Mucosa of descending colon (tissue), 3 donors: ENCODE results near the gene SLC9A9. TPM values are rescaled to one million over a fixed set of nuclear protein-coding genes. Genes with fewer than 3 reads are reported as not detected.
"Not testable (repeated sequence)": the region's sequence is repeated elsewhere in the genome, so short reads cannot be mapped to it uniquely, and the experiment has no call there.

Experiments
- ATAC-seq: fragments of 200-7000 bp; cut with Tn5 transposase; one replicate; pipeline ENCODE4 v1.9.1; 2020; ENCODE audit warnings: mild to moderate bottlenecking, moderate library complexity
- DNase-seq, 3 donors: peaks; one replicate each; pipeline ENCODE4 v3.0.0-alpha.2; 2020
- H3K36me3 ChIP-seq: fragments of 200-600 bp; one replicate; pipeline ENCODE4 v1.8.0; 2021; ENCODE audit warnings: low read depth, mild to moderate bottlenecking
- H3K4me1 ChIP-seq: fragments of 200-600 bp; one replicate; pipeline ENCODE4 v1.8.0; 2021; ENCODE audit warnings: low read depth, mild to moderate bottlenecking
- H3K4me3 ChIP-seq: fragments of 200-600 bp; one replicate; pipeline ENCODE4 v1.8.0; 2021; ENCODE audit warnings: mild to moderate bottlenecking
- H3K9me3 ChIP-seq: fragments of 200-600 bp; one replicate; pipeline ENCODE4 v1.8.0; 2021; ENCODE audit warnings: mild to moderate bottlenecking
- intact Hi-C, 2 donors: fragments of 100-400 bp; cut with DNase I in 1 of 2; cut with micrococcal nuclease in 1 of 2; formaldehyde crosslinking; loops; one replicate each; pipeline versions ENCODE4 v1.11.0 to v1.11.1; 2022; cut with DNase I, micrococcal nuclease
- total RNA-seq, 3 donors: library from RNA; stranded (reverse); fragmentation: NEBNext Ultra II Directional in 2 of 3; extraction: Animal tissue kit (Norgen Biotek cat#: 25700) in 2 of 3; gene quantifications; one replicate each; pipeline versions ENCODE4 v1.2.1 to v1.2.4, GENCODE V29; 2021 to 2023
- TF ChIP-seq, protein P1 (sequence below): fragments of 200-600 bp; IDR thresholded peaks from one replicate; pipeline ENCODE4 v1.8.0; 2022; ENCODE audit warnings: antibody characterized with exemption, mild to moderate bottlenecking
- donor health status: DM: no; HTN: no; CAD: no; lungs with moderate emphysema.
- donor health status: DM: no; HTN: no; CAD: no.
- donor health status: DM: no; HTN: yes; CAD: no.

The SLC9A9 gene
- total RNA-seq, 3 donors from 2014 or later: 3.2 to 18.2 (median 6.8) TPM

DNA sequence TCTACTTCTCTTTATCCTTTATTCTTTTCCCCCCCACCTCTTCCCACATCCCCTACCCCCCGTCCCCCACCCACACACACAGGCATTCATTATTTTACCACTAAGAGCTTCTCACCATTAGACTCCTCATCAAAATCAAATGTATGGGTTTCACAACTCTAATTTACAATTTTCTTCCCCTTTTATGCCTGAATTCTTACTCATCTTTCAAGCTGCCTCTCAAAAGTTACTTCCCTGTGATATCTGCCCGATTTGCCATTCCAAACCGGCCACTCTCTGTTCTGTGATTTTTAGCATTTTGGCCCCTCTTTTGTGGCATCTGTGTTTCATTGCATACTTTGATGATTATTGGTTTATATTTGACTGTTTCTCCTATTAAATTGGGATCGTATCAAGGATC lies 42.2 kb downstream of the SLC9A9 start:
- H3K9me3 ChIP-seq: no peaks in the 10 kb centered on the region
- TF ChIP-seq, protein P1, sequence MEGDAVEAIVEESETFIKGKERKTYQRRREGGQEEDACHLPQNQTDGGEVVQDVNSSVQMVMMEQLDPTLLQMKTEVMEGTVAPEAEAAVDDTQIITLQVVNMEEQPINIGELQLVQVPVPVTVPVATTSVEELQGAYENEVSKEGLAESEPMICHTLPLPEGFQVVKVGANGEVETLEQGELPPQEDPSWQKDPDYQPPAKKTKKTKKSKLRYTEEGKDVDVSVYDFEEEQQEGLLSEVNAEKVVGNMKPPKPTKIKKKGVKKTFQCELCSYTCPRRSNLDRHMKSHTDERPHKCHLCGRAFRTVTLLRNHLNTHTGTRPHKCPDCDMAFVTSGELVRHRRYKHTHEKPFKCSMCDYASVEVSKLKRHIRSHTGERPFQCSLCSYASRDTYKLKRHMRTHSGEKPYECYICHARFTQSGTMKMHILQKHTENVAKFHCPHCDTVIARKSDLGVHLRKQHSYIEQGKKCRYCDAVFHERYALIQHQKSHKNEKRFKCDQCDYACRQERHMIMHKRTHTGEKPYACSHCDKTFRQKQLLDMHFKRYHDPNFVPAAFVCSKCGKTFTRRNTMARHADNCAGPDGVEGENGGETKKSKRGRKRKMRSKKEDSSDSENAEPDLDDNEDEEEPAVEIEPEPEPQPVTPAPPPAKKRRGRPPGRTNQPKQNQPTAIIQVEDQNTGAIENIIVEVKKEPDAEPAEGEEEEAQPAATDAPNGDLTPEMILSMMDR: no peak
- H3K36me3 ChIP-seq: no peaks in the 10 kb centered on the region
- H3K4me3 ChIP-seq: no peak overlapping the region
- intact Hi-C loops: no loop called here
- H3K4me1 ChIP-seq: no peaks in the 10 kb centered on the region
- no peak for ATAC-seq
- no peak for DNase-seq

GRCh38 chr3:143805476-143805875 lies 42.8 kb downstream of the SLC9A9 start:
- intact Hi-C loops, H3K4me1 ChIP-seq, DNase-seq, H3K4me3 ChIP-seq, H3K9me3 ChIP-seq, ATAC-seq, H3K36me3 ChIP-seq: not testable (repeated sequence)

DNA sequence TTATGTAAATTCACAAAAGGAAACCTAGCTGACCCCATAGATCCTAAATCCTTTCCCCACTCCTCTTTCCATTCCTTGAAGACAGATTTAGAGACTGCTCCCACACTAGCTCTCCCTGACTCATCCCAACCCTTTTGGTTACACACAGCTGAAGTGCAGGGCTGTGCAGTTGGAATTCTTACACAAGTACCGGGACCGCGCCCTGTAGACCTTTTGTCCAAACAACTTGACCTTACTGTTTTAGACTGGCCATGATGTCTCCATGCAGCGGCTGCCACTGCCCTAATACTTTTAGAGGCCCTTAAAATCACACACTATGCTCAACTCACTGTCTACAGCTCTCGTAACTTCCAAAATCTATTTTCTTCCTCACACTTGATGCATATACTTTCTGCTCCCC lies 47.2 kb downstream of the SLC9A9 start:
- H3K36me3 ChIP-seq, H3K4me3 ChIP-seq, H3K4me1 ChIP-seq, ATAC-seq, DNase-seq, intact Hi-C loops, H3K9me3 ChIP-seq: not testable (repeated sequence)

DNA sequence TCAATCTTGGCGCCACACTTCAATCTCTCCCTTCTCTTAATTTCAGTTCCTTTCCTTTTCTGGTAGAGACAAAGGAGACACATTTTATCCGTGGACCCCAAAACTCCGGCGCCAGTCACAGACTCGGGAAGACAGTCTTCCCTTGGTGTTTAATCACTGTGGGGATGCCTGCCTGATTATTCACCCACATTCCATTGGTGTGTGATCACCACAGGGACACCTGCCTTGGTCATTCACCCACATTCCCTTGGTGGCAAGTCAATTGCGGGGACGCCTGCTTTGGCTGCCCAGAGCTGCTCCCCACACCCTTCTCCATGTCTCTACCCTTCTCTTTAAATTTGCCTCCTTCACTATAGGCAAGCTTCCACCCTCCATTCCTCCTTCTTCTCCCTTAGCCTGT lies 50.1 kb downstream of the SLC9A9 start:
- H3K9me3 ChIP-seq, H3K36me3 ChIP-seq, H3K4me1 ChIP-seq, ATAC-seq, DNase-seq, H3K4me3 ChIP-seq, intact Hi-C loops: not testable (repeated sequence)

DNA sequence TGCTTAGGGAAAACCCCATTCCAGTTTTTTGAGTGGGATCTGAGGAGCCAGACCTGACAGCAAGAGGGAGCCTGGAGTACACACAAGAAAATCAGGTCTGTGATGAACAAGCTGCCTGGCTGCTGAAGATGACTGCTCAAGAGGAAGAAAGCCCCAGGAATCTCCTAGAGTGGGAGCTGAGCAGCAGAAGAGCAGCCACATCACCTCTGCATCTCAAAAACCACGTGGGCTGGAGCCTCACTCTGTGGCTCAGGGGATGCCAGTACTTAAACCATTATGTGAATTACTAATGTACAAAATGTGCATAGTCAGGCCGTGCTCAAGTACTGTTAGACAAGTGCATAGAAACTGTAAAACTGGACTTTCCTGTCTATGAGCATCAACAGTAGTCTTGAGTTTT lies 52.4 kb downstream of the SLC9A9 start:
- intact Hi-C loops: no loop called here
- Histone ChIP-seq H3K4me3 (no peak overlapping the region), H3K36me3 (no peaks in the 10 kb centered on the region), H3K9me3 (no peaks in the 10 kb centered on the region), H3K4me1 (no peaks in the 10 kb centered on the region)
- no peak for DNase-seq
- TF ChIP-seq, protein P1: no peak
- ATAC-seq: no peak

- ATAC-seq (no peak), DNase-seq (no peak)
- TF ChIP-seq, protein P1: no peak
- H3K4me1 ChIP-seq: no peaks in the 10 kb centered on the region
- H3K36me3 ChIP-seq: no peaks in the 10 kb centered on the region
- H3K9me3 ChIP-seq: no peaks in the 10 kb centered on the region
- intact Hi-C loops: no loop called here
- no peak overlapping the region for H3K4me3 ChIP-seq
Measured at GRCh38 chr3:143794793-143795462, 53.3 kb downstream of the SLC9A9 start.

- intact Hi-C loops: no loop called here
- Histone ChIP-seq H3K4me1 (no peaks in the 10 kb centered on the region), H3K9me3 (no peaks in the 10 kb centered on the region), H3K36me3 (no peaks in the 10 kb centered on the region), H3K4me3 (no peak overlapping the region)
- TF ChIP-seq, protein P1: no peak
- ATAC-seq (no peak), DNase-seq (no peak)
Measured at GRCh38 chr3:143793971-143794370, 54.3 kb downstream of the SLC9A9 start.
